IPS-NIHi7 (cell line): ENCODE results near the gene SIRT2.
A peak's percentile ranks its signal among the peaks of the same experiment; 100 is the strongest.
"Not testable (repeated sequence)": the region's sequence is repeated elsewhere in the genome, so short reads cannot be mapped to it uniquely, and the experiment has no call there.

Experiments
- DNase-seq: peaks from one replicate; pipeline ENCODE4 v3.0.0; 2012; ENCODE audit warnings: mixed read lengths; ENCODE audit errors: extremely low spot score

Gene SIRT2

DNA sequence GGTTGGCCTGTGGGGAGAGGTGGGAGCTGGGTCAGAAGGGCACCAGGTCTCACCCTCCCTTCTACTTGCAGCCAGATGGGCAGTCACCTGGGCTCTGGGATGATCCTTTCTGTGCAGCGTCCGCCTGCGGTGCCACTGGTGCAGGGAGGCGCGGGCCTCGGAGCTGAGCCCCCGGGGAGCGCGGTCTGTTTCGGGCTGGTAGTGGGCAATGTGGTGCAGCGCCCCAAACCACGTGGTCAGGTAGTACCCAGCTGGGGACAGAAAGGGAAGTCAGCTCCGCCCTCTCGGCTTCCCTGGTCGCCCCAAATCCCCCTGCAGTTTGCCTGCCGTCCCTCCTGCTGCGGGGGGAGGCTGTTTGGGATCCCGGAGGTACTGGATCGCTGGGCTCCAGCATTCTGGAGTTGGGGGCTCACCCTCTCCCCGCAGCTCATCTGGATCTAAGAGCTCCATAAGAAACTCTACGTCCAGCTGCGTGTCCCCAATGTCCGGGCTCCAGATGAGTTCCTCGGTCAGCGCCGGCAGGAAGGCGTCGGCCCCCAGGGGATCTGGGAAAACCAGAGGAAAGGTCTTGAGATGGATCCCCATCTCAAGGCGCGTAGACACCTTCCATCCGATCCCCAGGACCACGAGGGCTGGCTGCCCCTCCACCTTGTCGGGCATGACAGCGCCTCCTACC is 30.1 kb downstream of the SIRT2 start:
- peak; percentile 38 for DNase-seq

DNA sequence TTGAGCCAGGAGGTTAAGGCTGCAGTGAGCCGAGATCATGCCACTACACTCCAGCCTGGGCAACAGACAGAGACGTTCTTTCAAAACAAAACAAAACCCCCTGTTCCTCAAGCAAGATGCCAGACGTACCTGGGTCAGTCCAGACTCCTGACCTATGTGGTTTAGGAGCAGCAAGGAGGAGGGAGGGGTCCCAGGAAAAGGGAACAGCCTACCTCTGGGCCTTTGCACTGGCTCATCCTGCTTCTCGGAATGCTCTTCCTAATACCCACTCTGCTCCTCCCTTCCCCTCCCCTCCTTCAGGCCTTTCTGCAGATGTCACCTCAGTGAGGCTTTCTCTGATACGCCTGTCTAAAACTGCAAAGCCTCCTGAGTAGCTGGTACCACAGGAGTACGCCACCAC is 30.9 kb downstream of the SIRT2 start:
- peak; percentile 2 for DNase-seq

DNA sequence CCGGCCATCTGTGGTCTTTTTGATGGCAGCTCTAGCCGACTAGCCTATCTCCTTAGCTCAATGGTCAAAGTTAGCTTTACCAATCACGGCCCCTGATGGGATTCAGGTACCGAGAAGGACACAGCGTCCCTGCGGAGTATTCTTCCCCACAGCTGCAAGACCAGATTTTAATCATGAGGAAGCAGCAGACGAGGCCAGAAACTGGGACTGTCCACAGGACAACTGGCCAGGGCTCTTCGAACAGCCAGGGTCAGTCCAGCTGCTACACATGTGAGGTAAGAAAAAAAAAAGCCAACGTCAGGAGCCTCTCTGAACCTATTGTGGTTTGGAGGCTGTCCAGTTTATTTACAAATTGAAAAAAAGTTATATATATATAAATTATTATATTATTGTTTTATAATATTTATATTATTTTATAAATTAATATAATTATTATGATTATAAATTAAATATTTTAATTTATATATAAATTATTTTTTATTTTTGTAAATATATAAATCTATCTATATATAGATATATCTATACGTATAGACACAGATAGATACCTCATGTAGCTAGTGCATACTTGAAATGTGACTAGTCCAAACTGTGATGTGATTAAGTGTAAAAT is 32.1 kb downstream of the SIRT2 start:
- peak; percentile 3 for DNase-seq

DNA sequence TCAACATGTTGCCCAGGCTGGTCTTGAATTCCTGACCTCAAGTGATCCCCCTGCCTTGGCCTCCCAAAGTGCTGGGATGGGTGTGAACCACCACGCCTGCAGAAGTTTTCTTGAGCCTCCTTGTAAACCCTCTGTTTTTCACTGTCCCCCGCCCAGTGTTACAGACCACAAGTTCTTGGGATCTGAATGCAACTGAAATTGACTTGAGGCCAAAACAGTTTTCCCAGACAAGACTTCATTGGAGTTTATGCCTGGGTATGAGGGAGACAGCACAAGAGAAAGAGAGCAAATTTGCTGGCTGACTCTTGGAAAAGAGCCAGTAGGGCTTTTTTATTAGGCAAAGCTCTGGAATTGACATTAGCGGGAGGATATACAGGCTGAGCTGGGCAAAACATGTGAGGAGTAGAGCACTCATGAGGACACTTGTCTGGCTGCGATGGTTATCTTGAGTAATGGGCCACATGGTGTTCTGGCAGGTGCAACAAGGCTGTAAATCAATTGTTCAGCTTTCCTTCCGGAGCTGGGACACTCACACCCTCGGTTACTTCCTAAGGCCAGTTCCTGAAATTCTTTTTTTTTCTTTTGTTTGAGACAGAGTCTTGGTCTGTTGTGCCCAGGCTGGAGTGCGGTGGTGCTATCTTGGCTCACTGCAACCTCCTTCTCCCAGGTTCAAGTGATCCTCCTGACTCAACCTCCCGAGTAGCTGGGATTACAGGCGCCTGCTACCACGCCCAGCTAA is 36.9 kb downstream of the SIRT2 start:
- DNase-seq: no peak

DNA sequence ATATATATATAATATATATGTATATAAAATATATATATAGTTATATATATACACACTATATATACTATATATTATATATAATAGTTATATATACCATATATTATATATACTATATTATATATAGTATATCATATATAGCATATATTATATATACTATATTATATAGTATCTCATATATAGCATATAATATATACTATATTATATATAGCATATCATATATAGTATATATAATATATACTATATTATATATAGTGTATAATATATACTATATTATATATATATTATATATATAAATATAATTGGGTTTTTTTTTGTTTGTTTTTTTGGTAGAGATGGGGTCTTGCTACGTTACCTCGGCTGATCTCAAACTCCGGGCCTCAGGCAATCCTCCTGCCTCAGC is 38.0 kb downstream of the SIRT2 start:
- no peak for DNase-seq

DNA sequence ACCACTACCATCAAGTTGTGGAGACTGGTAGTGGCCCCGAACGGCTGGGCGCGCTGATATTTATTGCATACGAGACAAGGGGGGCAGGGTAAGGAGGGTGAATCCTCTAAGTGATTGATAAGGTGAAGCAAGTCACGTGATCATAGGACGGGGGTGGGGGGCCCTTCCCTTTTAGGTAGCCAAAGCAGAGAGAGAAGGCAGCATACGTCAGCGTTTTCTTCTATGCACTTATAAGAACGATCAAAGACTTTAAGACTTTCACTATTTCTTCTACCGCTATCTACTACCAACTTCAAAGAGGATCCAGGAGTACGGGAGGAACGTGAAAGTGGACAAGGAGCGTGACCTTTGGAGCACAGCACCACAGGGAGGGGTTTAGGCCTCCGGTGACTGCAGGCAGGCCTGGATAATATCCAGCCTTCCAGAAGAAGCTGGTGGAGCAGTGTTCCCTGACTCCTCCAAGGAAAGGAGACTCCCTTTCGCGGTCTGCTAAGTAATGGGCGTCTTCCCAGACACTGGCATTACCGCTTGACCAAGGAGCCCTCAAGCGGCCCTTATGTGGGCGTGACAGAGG is 39.7 kb downstream of the SIRT2 start:
- not testable (repeated sequence) for DNase-seq

DNA sequence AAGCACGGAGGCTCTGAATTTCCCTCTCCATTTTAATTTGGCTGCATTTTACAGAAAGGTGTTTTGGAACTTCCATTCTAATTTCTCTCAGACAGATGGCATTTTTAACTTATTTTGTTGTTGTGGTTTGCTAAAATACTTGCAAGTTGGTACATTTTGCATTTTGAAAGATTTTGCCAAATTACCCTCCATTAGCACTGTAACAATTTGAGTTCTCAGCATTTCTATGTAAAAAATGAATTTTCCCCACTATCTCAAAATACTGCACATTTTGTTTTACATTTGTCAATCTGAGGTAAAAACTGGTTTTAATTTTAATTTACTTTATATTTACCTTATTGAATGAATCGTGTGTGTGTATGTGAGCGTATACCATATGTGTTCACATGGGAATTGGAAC is 42.6 kb downstream of the SIRT2 start:
- DNase-seq: no peak

DNA sequence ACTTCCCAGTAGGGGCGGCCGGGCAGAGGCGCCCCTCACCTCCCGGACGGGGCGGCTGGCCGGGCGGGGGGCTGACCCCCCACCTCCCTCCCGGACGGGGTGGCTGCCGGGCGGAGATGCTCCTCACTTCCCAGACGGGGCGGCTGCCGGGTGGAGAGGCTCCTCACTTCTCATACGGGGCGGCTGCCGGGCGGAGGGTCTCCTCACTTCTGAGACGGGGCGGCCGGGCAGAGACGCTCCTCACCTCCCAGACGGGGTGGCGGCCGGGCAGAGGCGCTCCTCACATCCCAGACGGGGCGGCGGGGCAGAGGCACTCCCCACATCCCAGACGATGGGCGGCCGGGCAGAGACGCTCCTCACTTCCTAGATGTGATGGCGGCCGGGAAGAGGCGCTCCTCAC is 43.7 kb downstream of the SIRT2 start:
- not testable (repeated sequence) for DNase-seq

DNA sequence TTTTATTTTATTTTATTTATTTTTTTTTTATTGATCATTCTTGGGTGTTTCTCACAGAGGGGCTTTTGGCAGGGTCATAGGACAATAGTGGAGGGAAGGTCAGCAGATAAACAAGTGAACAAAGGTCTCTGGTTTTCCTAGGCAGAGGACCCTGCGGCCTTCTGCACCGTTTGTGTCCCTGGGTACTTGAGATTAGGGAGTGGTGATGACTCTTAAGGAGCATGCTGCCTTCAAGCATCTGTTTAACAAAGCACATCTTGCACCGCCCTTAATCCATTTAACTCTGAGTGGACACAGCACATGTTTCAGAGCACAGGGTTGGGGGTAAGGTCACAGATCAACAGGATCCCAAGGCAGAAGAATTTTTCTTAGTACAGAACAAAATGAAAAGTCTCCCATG is 44.5 kb downstream of the SIRT2 start:
- not testable (repeated sequence) for DNase-seq

DNA sequence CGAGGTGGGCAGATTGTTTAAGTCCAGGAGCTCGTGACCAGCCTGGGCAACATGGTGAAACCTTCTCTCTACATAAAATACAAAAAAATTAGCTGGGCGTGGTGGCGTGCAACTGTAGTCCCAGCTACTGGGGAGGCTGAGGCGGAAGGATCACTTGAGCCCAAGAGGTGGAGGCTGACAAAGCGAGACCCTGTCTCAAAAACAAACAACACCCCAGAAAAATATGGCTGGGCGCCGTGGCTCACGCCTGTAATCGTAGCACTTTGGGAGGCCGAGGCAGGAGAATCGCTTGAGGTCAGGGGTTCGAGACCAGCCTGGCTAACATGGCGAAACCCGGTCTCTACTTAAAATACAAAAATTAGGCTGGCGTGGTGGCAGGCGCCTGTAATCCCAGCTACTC is 46.2 kb downstream of the SIRT2 start:
- DNase-seq: no peak

DNA sequence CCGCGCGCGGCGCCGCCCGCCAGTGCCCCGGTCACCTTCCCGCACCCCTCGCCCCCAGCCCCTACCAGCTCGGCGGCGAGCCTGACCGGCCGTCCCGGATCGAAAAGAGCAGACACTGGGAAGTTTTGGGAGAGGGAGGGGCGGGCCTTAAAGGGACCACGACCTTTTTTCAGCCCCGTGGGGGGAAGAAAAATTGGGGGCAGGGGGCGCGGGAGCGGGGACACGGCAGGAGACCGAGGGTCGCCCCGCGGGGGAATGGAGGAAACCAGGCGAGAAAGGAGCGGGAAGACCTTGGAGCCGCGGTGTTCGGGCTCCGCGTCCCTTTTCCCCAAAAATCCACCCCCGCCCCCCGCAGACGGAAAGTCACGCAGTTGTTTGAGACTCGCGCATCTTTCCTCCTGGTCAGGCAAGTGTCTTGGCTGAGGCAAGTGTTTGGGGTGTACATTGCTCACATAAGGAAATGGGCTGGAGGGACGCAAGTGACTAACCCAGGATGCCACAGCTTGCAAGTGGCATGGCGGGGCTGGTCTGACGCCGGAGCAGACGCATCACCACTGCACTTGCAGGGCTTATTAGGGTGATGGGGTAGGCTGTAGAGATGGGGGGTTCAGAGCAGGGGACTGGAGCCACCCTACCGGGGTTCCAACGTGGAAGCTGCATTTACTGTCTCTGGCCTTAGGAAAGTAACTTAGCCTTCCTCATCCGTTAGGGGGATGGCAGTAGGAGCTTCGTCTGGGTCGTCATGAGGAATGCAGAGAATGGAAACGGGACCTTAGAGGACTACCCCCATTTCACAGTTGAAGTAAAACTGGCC is 47.0 kb downstream of the SIRT2 start:
- DNase-seq: peak; percentile 13

DNA sequence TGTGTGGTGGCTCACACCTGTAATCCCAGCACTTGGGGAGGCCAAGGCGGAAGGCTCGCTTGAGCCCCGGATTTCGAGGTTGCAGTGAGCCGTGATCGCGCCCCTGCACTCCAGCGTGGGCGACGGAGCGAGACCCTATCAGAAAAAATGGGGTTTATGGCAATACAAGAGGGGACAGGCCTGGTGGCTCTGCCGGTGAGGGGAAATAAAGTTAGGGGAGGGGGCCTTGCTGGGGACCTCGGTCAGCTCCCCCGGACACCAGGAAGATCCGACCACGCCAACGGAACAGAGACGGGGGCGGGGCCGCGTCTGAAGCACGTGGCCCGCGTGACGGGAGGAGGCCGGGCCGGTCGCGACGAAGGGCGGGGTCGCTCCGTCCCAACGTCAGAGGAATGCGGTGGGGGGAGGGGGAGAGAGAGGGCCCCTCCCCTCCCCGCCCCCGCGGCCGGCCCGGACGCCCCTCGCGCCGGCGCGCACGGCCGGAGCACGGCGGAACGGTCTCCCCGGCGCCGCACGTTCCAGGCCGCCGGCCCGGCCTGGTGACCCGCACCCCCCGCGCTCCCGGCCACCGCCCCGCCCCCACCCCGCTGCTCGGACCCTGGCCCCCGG is 47.7 kb downstream of the SIRT2 start:
- DNase-seq: peak; percentile 88

DNA sequence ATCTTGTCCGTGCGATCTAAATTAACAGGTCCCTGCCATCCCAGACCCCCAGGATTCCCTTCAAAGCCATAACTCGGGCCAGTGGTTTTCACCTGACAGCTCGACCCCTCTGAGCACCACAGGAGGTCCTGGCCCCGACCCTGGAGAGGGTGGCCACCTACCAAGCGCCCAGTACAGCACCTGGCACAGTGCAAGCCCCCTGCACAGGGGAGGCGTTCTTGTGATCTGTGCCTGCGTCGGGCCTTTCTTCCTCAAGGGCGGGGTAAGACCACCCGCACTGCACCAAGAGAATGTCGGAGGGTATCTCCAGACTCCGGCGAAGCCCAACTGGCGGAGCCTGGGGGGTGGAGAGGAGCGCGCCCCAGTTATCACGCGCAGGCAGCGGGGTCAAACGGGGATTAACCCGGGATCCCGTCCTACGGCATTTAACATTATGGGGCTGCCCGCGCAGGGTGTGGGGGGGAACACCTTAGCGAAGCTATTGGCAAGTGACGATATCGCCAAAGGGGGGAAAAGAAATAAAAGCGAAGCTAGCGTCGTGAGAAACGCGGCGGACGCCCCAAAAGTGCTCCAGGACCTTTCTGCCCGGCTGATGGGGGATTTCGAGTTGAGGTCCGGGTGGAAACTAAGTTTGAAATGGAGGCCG is 48.3 kb downstream of the SIRT2 start:
- DNase-seq: peak; percentile 16

DNA sequence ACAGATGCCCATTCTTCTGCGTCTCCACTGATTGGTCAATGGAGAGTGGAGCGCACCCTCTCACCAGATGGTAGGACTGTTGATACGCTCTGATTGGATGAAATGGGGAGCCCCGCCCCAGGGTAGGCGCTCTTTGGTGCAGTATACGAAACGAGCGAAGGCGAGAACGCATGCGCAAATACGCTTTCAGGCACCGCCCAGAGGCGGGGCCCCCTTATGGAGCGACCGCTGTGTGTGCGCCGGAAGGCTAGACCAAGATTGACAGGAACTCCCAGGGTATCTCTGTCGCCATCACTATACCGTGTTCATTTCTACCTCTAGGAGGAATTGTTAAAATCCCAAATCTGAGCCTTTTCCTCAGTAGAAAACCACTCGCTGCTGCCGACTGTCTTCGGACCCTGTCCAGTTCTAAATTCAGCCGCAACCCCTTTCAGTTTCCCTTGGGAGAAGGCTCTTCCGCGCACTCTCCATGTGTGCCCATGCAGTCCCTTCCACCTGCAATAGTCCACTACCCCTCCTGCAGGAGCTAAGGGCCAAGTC is 48.9 kb downstream of the SIRT2 start:
- DNase-seq: peak; percentile 96

DNA sequence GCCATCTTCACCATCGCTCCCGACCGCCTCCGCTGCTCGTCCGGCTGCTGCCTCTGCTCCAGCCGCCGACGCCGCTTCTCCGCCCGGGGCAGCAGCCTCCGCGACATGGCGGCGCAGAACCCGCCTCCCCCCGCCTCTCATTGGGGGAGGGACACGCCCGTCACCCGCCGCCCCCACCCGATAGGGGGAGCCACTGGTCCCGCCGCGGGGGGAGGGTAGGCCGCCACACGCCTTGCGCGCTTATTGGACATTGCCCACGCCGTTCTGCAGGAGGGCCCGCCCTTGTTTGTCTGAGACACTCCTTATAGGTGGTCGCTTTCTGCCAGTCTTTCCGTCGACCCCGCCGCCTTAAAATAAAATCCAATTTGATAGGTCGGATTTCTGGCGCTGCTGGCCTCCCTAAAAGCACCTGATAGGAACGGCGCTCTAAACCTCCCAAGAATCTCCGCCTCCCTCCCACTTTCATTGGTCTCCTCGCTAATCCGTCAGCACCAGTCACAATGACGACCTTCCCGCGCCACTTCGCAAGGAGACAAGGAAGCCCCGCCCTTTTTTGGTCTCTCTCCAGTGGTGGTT is 49.5 kb downstream of the SIRT2 start, which contains the start of gene HNRNPL:
TSS of gene HNRNPL (minus strand) at position 127 of the 576 bp plus-strand sequence. CDS start at position 107, 20 bp downstream.
- peak; percentile 93 for DNase-seq

DNA sequence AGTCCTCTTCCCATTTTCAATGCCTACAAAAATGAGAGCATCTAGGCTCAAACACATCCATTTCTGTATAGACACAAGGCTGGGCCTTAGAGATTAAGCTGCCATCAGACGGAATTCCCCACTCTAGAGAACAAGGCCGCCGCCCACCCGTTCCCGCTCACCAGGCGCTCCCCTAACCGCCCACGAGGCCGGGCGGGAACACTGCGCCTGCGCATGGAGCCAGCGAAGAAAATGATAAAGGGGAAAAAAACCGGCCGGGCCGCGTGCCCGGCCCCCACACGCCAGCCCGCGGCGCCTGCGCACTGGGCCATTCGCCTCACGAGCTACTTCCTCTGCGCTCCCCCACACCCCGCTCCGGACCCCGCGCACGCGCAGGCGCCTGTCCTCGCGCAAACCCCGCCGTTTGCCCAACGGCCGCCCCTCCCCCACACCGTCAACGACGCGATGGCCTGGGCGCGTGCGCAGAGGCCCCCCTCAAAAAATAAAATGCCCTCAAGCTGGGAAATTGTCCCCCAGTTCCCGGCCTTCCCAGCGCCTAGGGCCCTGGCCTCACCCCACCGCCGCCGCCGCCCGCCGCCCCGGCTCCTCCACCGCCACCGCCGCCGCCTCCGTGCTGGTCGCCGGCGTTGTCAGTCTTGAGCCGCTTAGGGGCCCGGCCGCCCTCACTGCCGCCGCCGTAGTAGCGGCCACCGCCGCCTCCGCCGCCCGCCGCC is 50.1 kb downstream of the SIRT2 start:
- DNase-seq: peak; percentile 92

DNA sequence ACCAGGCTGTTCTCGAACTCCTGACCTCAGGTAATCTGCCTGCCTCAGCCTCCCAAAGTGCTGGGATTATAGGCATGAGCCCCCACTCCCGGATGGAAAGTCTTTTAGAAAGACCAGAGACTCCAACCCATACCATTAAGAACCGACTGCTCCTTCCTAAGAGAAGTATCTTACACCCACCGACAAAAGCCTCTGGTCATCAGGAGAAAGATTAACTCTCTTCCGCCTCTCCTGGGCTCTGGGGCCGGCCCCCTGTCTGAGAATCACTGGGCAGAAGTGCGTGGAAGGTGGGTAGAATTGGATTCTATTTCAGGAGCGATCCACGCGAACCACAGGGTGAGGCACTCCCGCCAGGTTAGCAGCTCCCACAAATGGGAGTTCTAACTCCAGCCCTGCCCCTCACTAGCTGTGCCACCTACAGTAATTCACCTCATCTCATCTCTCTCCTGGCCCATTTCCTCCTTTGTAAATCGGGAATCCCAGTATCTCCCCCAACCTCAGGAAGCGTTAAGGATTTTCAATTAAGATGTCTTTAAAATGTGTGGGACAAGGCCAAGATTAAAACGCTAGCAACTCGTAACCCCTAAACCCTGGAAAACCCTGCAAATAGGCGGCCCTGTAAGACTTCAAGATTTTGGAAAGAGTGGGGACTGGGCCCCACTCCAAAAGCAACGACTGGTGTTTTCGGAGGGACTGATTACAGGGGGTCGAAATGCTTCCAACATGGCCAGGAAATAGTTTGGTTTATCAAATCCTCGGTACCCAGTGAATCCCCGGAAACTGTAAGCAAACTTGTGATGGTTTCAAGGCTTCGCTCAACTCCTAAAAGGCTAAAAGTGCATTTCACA is 50.9 kb downstream of the SIRT2 start:
- DNase-seq: peak; percentile 2

DNA sequence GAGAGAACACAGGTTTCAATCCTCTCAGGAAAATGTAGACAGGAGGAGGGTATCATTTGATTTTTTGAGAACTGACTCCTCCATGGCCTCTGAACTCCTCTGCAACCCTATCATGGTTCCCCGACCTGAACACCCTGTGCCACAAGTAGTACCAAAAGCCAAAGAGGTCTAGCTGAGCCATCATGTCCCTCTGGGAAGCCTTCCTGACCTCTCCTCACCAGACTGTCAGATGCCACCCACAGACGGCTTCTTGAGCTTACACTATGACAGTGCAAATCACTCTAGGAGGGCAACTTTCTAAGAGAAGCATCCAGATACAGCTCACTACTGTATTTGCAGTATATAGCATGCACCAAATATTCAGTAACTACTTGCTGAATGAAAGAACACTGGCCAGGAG is 53.3 kb downstream of the SIRT2 start:
- DNase-seq: no peak
